Peyer's patch (tissue), 4 donors: ENCODE results near the gene GINM1. TPM values are rescaled to one million over a fixed set of nuclear protein-coding genes. Genes with fewer than 3 reads are reported as not detected.

ENCODE experiments used
- DNase-seq, 3 donors: peaks; one replicate each; pipeline ENCODE4 v3.0.0-alpha.2; 2017 to 2019
- H3K27ac ChIP-seq, 4 donors: fragments of 200-600 bp; sonication (generic); one replicate each; pipeline ENCODE4 v1.5.1; 2016 to 2019
- H3K27me3 ChIP-seq, 2 donors: fragments of 200-600 bp; sonication (generic); one replicate each; pipeline ENCODE4 v1.5.1; 2019
- H3K36me3 ChIP-seq, 3 donors: fragments of 200-600 bp; sonication (generic); one replicate each; pipeline ENCODE4 v1.5.1; 2016 to 2019
- H3K4me1 ChIP-seq, 4 donors: fragments of 200-600 bp; sonication (generic); one replicate each; pipeline ENCODE4 v1.5.1; 2016 to 2019
- H3K4me3 ChIP-seq, 4 donors: fragments of 200-600 bp; sonication (generic); 1 replicate in 3 of 4; 2 replicates in 1 of 4; pipeline ENCODE4 v1.5.1; 2016 to 2019; ENCODE audit warnings: mild to moderate bottlenecking in 1 of 4
- H3K9me3 ChIP-seq, 4 donors: fragments of 200-600 bp; sonication (generic); one replicate each; pipeline ENCODE4 v1.5.1; 2016 to 2019; ENCODE audit warnings: mild to moderate bottlenecking in 1 of 4
- CTCF ChIP-seq, 6 experiments: fragments of 450-650 bp in 4 of 6; fragments of 200-600 bp in 2 of 6; sonication (generic) in 1 of 6; IDR thresholded peaks; one replicate each; pipeline ENCODE4 v1.5.1; 2017 to 2019; ENCODE audit warnings: antibody characterized with exemption in 6 of 6, mild to moderate bottlenecking in 3 of 6, moderate library complexity in 1 of 6
- POLR2A ChIP-seq, 2 donors: fragments of 450-650 bp; IDR thresholded peaks; one replicate each; pipeline ENCODE4 v1.5.1; 2017; ENCODE audit warnings: antibody characterized with exemption in 2 of 2, mild to moderate bottlenecking in 2 of 2, moderate library complexity in 2 of 2
- total RNA-seq, 4 donors: library from RNA; depleted of rRNA; stranded (reverse); fragments of >200 nt; gene quantifications; one replicate each; pipeline ENCODE4 v1.1.0, GENCODE V29; 2016

GINM1 gene
- total RNA-seq, 4 donors from 2014 or later = 23.1 to 36.6 (median 26.7) TPM

- peak in 2 of 3 donors; percentile 47 to 52 for DNase-seq
- no peak for TF ChIP-seq POLR2A (IDR thresholded peaks at IDR 0.05)
- TF ChIP-seq CTCF (IDR thresholded peaks at IDR 0.05) = no peak
Measured at GRCh38 chr6:149545258-149545753, 20.9 kb upstream of the GINM1 start.

GRCh38 chr6:149545754-149546471, 20.3 kb upstream of the GINM1 start, which contains the start of gene PPIL4:
TSS of gene PPIL4 (minus strand) at chr6:149546043. CDS start at chr6:149546005, 38 bp downstream.
- no peaks in the 10 kb centered on the region for H3K9me3 ChIP-seq
- peaks cover 0 to 1% (median 0%) of the 10 kb centered on the region in 3 donors for H3K36me3 ChIP-seq
- H3K4me3 ChIP-seq = peak within 1 kb of the TSS; percentile 67 to 95 (median 90)
- H3K4me1 ChIP-seq = peaks cover 0 to 27% (median 4%) of the 10 kb centered on the region in 4 donors
- DNase-seq = peak; percentile 91 to 98 (median 97)
- TF ChIP-seq POLR2A (IDR thresholded peaks at IDR 0.05) = peak; percentile 76 to 81
- peak; percentile 43 to 94 (median 89) for TF ChIP-seq CTCF (IDR thresholded peaks at IDR 0.05)
- H3K27me3 ChIP-seq = no peaks in the 10 kb centered on the region
- H3K27ac ChIP-seq = peak within 1 kb of the TSS; percentile 90 to 98 (median 92)

More at GRCh38 chr6:149545258-149545753, 20.9 kb upstream of the GINM1 start:
- Histone ChIP-seq H3K27ac (peak overlapping the region; percentile 90 to 98 (median 92)), H3K27me3 (no peaks in the 10 kb centered on the region), H3K4me3 (peak overlapping the region; percentile 67 to 95 (median 90)), H3K36me3 (peaks cover 0 to 8% (median 0%) of the 10 kb centered on the region in 3 donors), H3K9me3 (no peaks in the 10 kb centered on the region), H3K4me1 (peaks cover 0 to 27% (median 4%) of the 10 kb centered on the region in 4 donors)

- H3K4me3 ChIP-seq = no peak overlapping the region
- H3K27ac ChIP-seq = no peak overlapping the region
- no peaks in the 10 kb centered on the region for H3K27me3 ChIP-seq
- no peaks in the 10 kb centered on the region for H3K36me3 ChIP-seq
- DNase-seq = no peak
- no peaks in the 10 kb centered on the region for H3K9me3 ChIP-seq
- no peaks in the 10 kb centered on the region for H3K4me1 ChIP-seq
- TF ChIP-seq POLR2A (IDR thresholded peaks at IDR 0.05) (no peak), CTCF (IDR thresholded peaks at IDR 0.05) (no peak)
Measured at GRCh38 chr6:149551920-149552319, 14.3 kb upstream of the GINM1 start.

GRCh38 chr6:149558029-149558428, 8.1 kb upstream of the GINM1 start:
- Histone ChIP-seq H3K9me3 (no peaks in the 10 kb centered on the region), H3K4me1 (no peaks in the 10 kb centered on the region), H3K27ac (no peak overlapping the region), H3K36me3 (no peaks in the 10 kb centered on the region), H3K4me3 (no peak overlapping the region), H3K27me3 (no peaks in the 10 kb centered on the region)
- no peak for DNase-seq
- TF ChIP-seq POLR2A (IDR thresholded peaks at IDR 0.05) (no peak), CTCF (IDR thresholded peaks at IDR 0.05) (no peak)

- H3K9me3 ChIP-seq = no peaks in the 10 kb centered on the region
- H3K27me3 ChIP-seq = no peaks in the 10 kb centered on the region
- no peak overlapping the region for H3K27ac ChIP-seq
- TF ChIP-seq CTCF (IDR thresholded peaks at IDR 0.05) = no peak
- no peak for TF ChIP-seq POLR2A (IDR thresholded peaks at IDR 0.05)
- no peak overlapping the region for H3K4me3 ChIP-seq
- H3K4me1 ChIP-seq = no peaks in the 10 kb centered on the region
- DNase-seq = no peak
- no peaks in the 10 kb centered on the region for H3K36me3 ChIP-seq
Measured at GRCh38 chr6:149559389-149559788, 6.8 kb upstream of the GINM1 start.
